ENCODE measurements around the gene TMEM256.

- no peak for TF ChIP-seq ZNF274 (IDR thresholded peaks at IDR 0.05; ENCODE audit: borderline replicate concordance, extremely low read depth, low read length)
- no peak for TF ChIP-seq CTCF (IDR thresholded peaks at IDR 0.05; ENCODE audit: control extremely low read depth in 1 of 3, insufficient read depth in 1 of 3, low read depth in 1 of 3, low read length in 3 of 3)
- no peak for TF ChIP-seq MAX (IDR thresholded peaks at IDR 0.05)
- no peak for TF ChIP-seq CREB1 (IDR thresholded peaks at IDR 0.05)
- TF ChIP-seq BACH1 (IDR thresholded peaks at IDR 0.05; ENCODE audit: low read length): no peak
- TF ChIP-seq SRF (IDR thresholded peaks at IDR 0.05; ENCODE audit: low read depth, low read length): no peak
- TF ChIP-seq SP1 (IDR thresholded peaks at IDR 0.05; ENCODE audit: low read depth, low read length): no peak
- no peak for TF ChIP-seq EZH2 (IDR thresholded peaks at IDR 0.05; ENCODE audit: low read depth, low read length, severe bottlenecking)
- no peak for TF ChIP-seq SIRT6 (IDR thresholded peaks at IDR 0.05; ENCODE audit: low read length)
- no peak for TF ChIP-seq POLR2A (IDR thresholded peaks at IDR 0.05; ENCODE audit: control extremely low read depth in 1 of 2, low read depth in 2 of 2, low read length in 2 of 2)
- no peak for TF ChIP-seq MAFK (IDR thresholded peaks at IDR 0.05; ENCODE audit: low read depth, low read length)
Measured at GRCh38 chr17:7425316-7425715, 21.4 kb upstream of the TMEM256 start, which contains the start of gene SPEM2.

Data from H1 (cell line).